Panc1 (cell line): Measurements from ENCODE around the gene CDH13. TPM values are rescaled to one million over a fixed set of nuclear protein-coding genes. Genes with fewer than 3 reads are reported as not detected.

Experiments
- ATAC-seq: fragments of 200-7000 bp; cut with Tn5 transposase; 2 replicates; pipeline ENCODE4 v1.9.1; 2020; ENCODE audit warnings: mild to moderate bottlenecking, moderate library complexity
- BruUV-seq: library from RNA; stranded (reverse); fragments of 400-500 nt; replicated peaks from 2 replicates; lab custom pipeline; 2021; lab: Mats Ljungman, UMichigan
- CTCF ChIA-PET: fragments of 300-600 bp; sonication (Branson Sonifier 250); formaldehyde crosslinking; loops from one replicate; lab custom pipeline; 2022; ENCODE audit warnings: antibody characterized with exemption; lab: Charles Lee
- POLR2A ChIA-PET: fragments of 300-600 bp; sonication (Branson Sonifier 250); formaldehyde crosslinking; loops from one replicate; lab custom pipeline; 2022; ENCODE audit warnings: antibody characterized with exemption; lab: Charles Lee
- DNase-seq: peaks from one replicate; pipeline ENCODE4 v3.0.0-alpha.2; 2010; ENCODE audit warnings: low read depth, low spot score
- H3K27ac ChIP-seq: 2 replicates; pipeline ENCODE4 v1.5.1; 2011; ENCODE audit warnings: mild to moderate bottlenecking, low read length, inconsistent platforms
- H3K27me3 ChIP-seq: fragments of 200-500 bp; sonication (Bioruptor generic); 2 replicates; pipeline ENCODE4 v1.6.0; 2014; ENCODE audit warnings: low read length, inconsistent platforms; ENCODE audit not compliant: control insufficient read depth, insufficient read depth
- H3K36me3 ChIP-seq: fragments of 200-500 bp; sonication (Bioruptor generic); 2 replicates; pipeline ENCODE4 v1.5.1; 2014; ENCODE audit warnings: inconsistent platforms, mild to moderate bottlenecking, low read length, moderate library complexity; ENCODE audit not compliant: control insufficient read depth, insufficient read depth
- H3K4me1 ChIP-seq: 2 replicates; pipeline ENCODE4 v1.5.1; 2011; ENCODE audit warnings: inconsistent platforms, mild to moderate bottlenecking, low read length, moderate library complexity; ENCODE audit not compliant: control insufficient read depth, insufficient read depth
- H3K4me3 ChIP-seq, 2 experiments: 2 replicates each; pipeline ENCODE4 v1.5.1; 2011 to 2012; ENCODE audit warnings: low read depth in 2 of 2, low read length in 2 of 2, mild to moderate bottlenecking in 2 of 2, inconsistent platforms in 1 of 2, moderate library complexity in 1 of 2
- H3K9me3 ChIP-seq: fragments of 200-500 bp; sonication (Bioruptor generic); 2 replicates; pipeline ENCODE4 v1.5.1; 2014; ENCODE audit warnings: low read depth, mild to moderate bottlenecking, inconsistent platforms, low read length, moderate library complexity; ENCODE audit not compliant: control insufficient read depth, insufficient read depth
- CTCF ChIP-seq: fragments of 450-650 bp; IDR thresholded peaks from 2 replicates; pipeline ENCODE4 v1.5.1; 2017; ENCODE audit warnings: mild to moderate bottlenecking
- POLR2AphosphoS5 ChIP-seq: IDR thresholded peaks from 2 replicates; pipeline ENCODE4 v1.6.1; 2012; ENCODE audit warnings: mild to moderate bottlenecking, low read depth, low read length, moderate library complexity
- REST ChIP-seq, 2 experiments: IDR thresholded peaks; 2 replicates each; pipeline ENCODE4 v1.6.1; 2011 to 2012; ENCODE audit warnings: low read depth in 2 of 2, control low read depth in 1 of 2, low read length in 1 of 2, mild to moderate bottlenecking in 1 of 2, moderate library complexity in 1 of 2; ENCODE audit not compliant: insufficient read depth in 1 of 2
- SIN3A ChIP-seq: IDR thresholded peaks from 2 replicates; pipeline ENCODE4 v1.6.1; 2012; ENCODE audit warnings: low read depth, mild to moderate bottlenecking, low read length, moderate library complexity, borderline replicate concordance; ENCODE audit not compliant: insufficient read depth
- TCF7L2 ChIP-seq: IDR thresholded peaks from 2 replicates; pipeline ENCODE4 v1.6.1; 2011; ENCODE audit warnings: mild to moderate bottlenecking, low read depth, low read length, inconsistent platforms
- in situ Hi-C: cut with HindIII; loops from 2 replicates; pipeline ENCODE4 v1.10.0; 2016; ENCODE audit warnings: low sequenced_read_pairs, low pct_unique_long_range_greater_than_20kb
- intact Hi-C: fragments of 100-400 bp; cut with micrococcal nuclease; formaldehyde crosslinking; loops from one replicate; pipeline ENCODE4 v1.10.0; 2022; ENCODE audit not compliant: unreplicated experiment
- total RNA-seq: library from RNA; stranded (reverse); gene quantifications from one replicate; pipeline ENCODE4 v1.2.1, GENCODE V29; 2021; ENCODE audit not compliant: unreplicated experiment

CDH13 gene
- total RNA-seq, 1 experiment from 2014 or later = not detected

GRCh38 chr16:83248735-83249463 is 622.1 kb downstream of the CDH13 start:
- ChIA-PET CTCF (no interaction called here), POLR2A (no interaction called here)
- H3K36me3 ChIP-seq = no peaks in the 10 kb centered on the region
- ATAC-seq (no peak), DNase-seq (no peak)
- no peaks in the 10 kb centered on the region; the same call in 1 of the 2 replicates for H3K27me3 ChIP-seq
- no peak overlapping the region for H3K4me3 ChIP-seq
- H3K4me1 ChIP-seq = no peaks in the 10 kb centered on the region
- no TSS peak for BruUV-seq
- intact Hi-C loops (no loop called here), in situ Hi-C loops (no loop called here)
- TF ChIP-seq TCF7L2 = no peak
- no peak for TF ChIP-seq CTCF
- TF ChIP-seq POLR2AphosphoS5 = no peak
- TF ChIP-seq SIN3A = no peak
- no peak for TF ChIP-seq REST (IDR thresholded peaks at IDR 0.05; ENCODE audit: insufficient read depth in 1 of 2, low read depth in 2 of 2, low read length in 1 of 2)
- H3K27ac ChIP-seq = no peak overlapping the region
- no peaks in the 10 kb centered on the region for H3K9me3 ChIP-seq

- no peak for DNase-seq
- TF ChIP-seq REST (IDR thresholded peaks at IDR 0.05; ENCODE audit: insufficient read depth in 1 of 2, low read depth in 2 of 2, low read length in 1 of 2) = no peak
- TF ChIP-seq TCF7L2 = no peak
- TF ChIP-seq CTCF = no peak
- TF ChIP-seq SIN3A = no peak
- TF ChIP-seq POLR2AphosphoS5 = no peak
- no peak for ATAC-seq
- POLR2A ChIA-PET = no interaction called here
- H3K27ac ChIP-seq = no peak overlapping the region
- H3K27me3 ChIP-seq = no peaks in the 10 kb centered on the region
- no peak overlapping the region for H3K4me3 ChIP-seq
- H3K4me1 ChIP-seq = no peaks in the 10 kb centered on the region
- in situ Hi-C loops = no loop called here
- BruUV-seq = no TSS peak
- no peaks in the 10 kb centered on the region for H3K9me3 ChIP-seq
- H3K36me3 ChIP-seq = no peaks in the 10 kb centered on the region
- CTCF ChIA-PET = no interaction called here
- intact Hi-C loops = no loop called here
These were observed 626.8 kb downstream of the CDH13 start for GRCh38 chr16:83253521-83253920.
